SW 1271 (cell line): ENCODE results near the gene PIGN.
A peak's percentile ranks its signal among the peaks of the same experiment; 100 is the strongest.

ENCODE experiments used
- DNase-seq, 2 experiments: peaks; one replicate each; lab custom pipeline; 2025; lab: John Stamatoyannopoulos, UW

The PIGN gene

GRCh38 chr18:62011416-62011815 lies 175.4 kb downstream of the PIGN start:
- DNase-seq, result no peak

GRCh38 chr18:62009521-62009920 lies 177.3 kb downstream of the PIGN start:
- no peak for DNase-seq

GRCh38 chr18:62001396-62001795 lies 185.5 kb downstream of the PIGN start:
- no peak for DNase-seq

GRCh38 chr18:61998957-61999356 lies 187.9 kb downstream of the PIGN start:
- DNase-seq, result peak; percentile 36 to 76

GRCh38 chr18:61998335-61998734 lies 188.5 kb downstream of the PIGN start:
- no peak for DNase-seq

GRCh38 chr18:61995618-61996017 lies 191.2 kb downstream of the PIGN start:
- DNase-seq, result no peak

GRCh38 chr18:61993831-61994230 lies 193.0 kb downstream of the PIGN start:
- no peak for DNase-seq

GRCh38 chr18:61992923-61993322 lies 193.9 kb downstream of the PIGN start:
- DNase-seq, result no peak

- peak; percentile 65 to 83 for DNase-seq
Observed at GRCh38 chr18:61992285-61992684, 194.6 kb downstream of the PIGN start.

- DNase-seq, result no peak
Observed at GRCh38 chr18:61991836-61992235, 195.0 kb downstream of the PIGN start.

- DNase-seq, result no peak
Observed at GRCh38 chr18:61991201-61991600, 195.7 kb downstream of the PIGN start.
